OCI-LY1 (cell line): ENCODE measurements around the gene PCAT6.

Experiments
- H2AFZ ChIP-seq: fragments of 200-600 bp; sonication (generic), shearing (Covaris generic); 2 replicates; pipeline ENCODE4 v1.6.0; 2014; ENCODE audit warnings: antibody characterized with exemption, mild to moderate bottlenecking, low read length
- H3F3A ChIP-seq: fragments of 200-600 bp; sonication (generic), shearing (Covaris generic); 2 replicates; pipeline ENCODE4 v1.6.0; 2014; ENCODE audit warnings: mild to moderate bottlenecking, antibody characterized with exemption, low read length, moderate library complexity; ENCODE audit not compliant: insufficient read depth
- H3K27ac ChIP-seq: fragments of 200-600 bp; sonication (generic); 2 replicates; pipeline ENCODE4 v1.5.1; 2014; ENCODE audit warnings: low read length, mixed run types, mild to moderate bottlenecking, low read depth; ENCODE audit not compliant: poor library complexity, severe bottlenecking
- H3K27me3 ChIP-seq: fragments of 200-600 bp; sonication (generic); 2 replicates; pipeline ENCODE4 v1.6.0; 2014; ENCODE audit warnings: antibody characterized with exemption, mild to moderate bottlenecking, low read length, moderate library complexity; ENCODE audit not compliant: insufficient read depth
- H3K36me3 ChIP-seq: fragments of 200-600 bp; sonication (generic); 2 replicates; pipeline ENCODE4 v1.6.1; 2014; ENCODE audit warnings: mild to moderate bottlenecking, antibody characterized with exemption, low read length, moderate library complexity, mixed read lengths; ENCODE audit not compliant: insufficient read depth
- H3K4me1 ChIP-seq: fragments of 200-600 bp; sonication (generic); 2 replicates; pipeline ENCODE4 v1.5.1; 2014; ENCODE audit warnings: mild to moderate bottlenecking, low read length, moderate library complexity; ENCODE audit not compliant: insufficient read depth, severe bottlenecking
- H3K4me2 ChIP-seq: fragments of 200-600 bp; sonication (generic), shearing (Covaris generic); 2 replicates; pipeline ENCODE4 v1.6.1; 2014; ENCODE audit warnings: low read length
- H3K4me3 ChIP-seq: fragments of 200-600 bp; sonication (generic); 2 replicates; pipeline ENCODE4 v1.5.1; 2014; ENCODE audit warnings: low read length, low read depth, mild to moderate bottlenecking, mixed read lengths; ENCODE audit not compliant: poor library complexity, severe bottlenecking
- H3K79me2 ChIP-seq: fragments of 200-600 bp; shearing (Covaris generic); 2 replicates; pipeline ENCODE4 v1.6.1; 2016; ENCODE audit warnings: mixed run types, low read length, mixed read lengths; ENCODE audit not compliant: insufficient read depth
- H3K9ac ChIP-seq: fragments of 200-600 bp; sonication (generic), shearing (Covaris generic); 2 replicates; pipeline ENCODE4 v1.6.1; 2014; ENCODE audit warnings: mild to moderate bottlenecking, low read length, mixed read lengths
- H3K9me2 ChIP-seq: fragments of 200-600 bp; sonication (generic), shearing (Covaris generic); 2 replicates; pipeline ENCODE4 v1.6.1; 2014; ENCODE audit warnings: low read depth, mild to moderate bottlenecking, low read length, mixed read lengths
- H3K9me3 ChIP-seq: fragments of 200-600 bp; shearing (Covaris generic); 2 replicates; pipeline ENCODE4 v1.6.1; 2014; ENCODE audit warnings: low read length, mixed read lengths
- H4K20me1 ChIP-seq: fragments of 200-600 bp; sonication (generic), shearing (Covaris generic); 2 replicates; pipeline ENCODE4 v1.6.0; 2016; ENCODE audit warnings: mild to moderate bottlenecking, low read length; ENCODE audit not compliant: insufficient read depth
- EZH2 ChIP-seq: fragments of 200-600 bp; sonication (generic), shearing (Covaris generic); IDR thresholded peaks from 2 replicates; pipeline ENCODE4 v1.8.0; 2017; ENCODE audit warnings: borderline replicate concordance, mixed run types, mild to moderate bottlenecking, antibody characterized with exemption, low read length, moderate library complexity, mixed read lengths
- TF ChIP-seq, protein P1 (sequence below): fragments of 200-600 bp; sonication (generic), shearing (Covaris generic); IDR thresholded peaks from 2 replicates; pipeline ENCODE4 v1.5.1; 2017; ENCODE audit warnings: mild to moderate bottlenecking, antibody characterized with exemption, low read length, moderate library complexity, mixed read lengths

Gene PCAT6

DNA sequence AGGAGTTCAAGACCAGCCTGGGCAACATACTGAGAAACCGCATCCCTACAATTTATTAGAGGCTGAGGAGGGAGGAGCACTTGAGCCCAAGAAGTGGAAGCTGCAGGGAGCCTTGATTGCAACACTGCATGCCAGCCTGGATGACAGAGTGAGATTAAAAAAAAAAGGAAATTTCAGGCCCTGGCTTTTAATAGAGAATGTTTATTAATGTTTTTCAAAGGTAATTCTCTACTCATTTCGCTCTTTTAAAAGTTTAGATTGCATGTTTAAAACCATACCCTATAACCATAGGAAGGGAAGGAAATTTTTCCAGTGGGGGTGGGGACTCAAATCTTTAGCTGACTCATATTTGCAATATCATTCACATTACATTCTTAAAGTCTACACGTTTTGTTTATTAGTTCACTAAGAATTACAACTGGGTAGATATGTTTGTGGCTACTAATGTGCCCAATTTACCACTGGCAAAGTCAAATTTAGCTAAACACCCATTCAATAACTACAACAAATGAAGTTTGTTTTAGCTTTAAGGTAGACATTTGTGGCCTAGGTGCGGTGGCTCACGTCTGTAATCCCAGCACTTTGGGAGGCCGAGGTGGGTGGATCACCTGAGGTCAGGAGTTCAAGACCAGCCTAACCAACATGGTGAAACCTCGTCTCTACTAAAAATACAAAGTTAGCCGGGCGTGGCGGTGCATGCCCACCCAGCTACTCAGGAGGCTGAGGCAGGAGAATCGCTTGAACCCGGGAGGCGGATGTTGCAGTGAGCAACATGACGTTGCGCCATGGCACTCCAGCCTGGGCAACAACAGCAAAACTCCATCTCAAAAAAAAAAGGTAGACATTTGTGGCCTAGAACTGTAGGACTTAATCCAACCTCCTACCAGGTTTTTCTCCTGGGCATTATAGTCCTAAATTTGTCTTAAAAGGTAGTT lies 7.5 kb upstream of the PCAT6 start:
- H3K36me3 ChIP-seq = no peaks in the 10 kb centered on the region
- no peak overlapping the region for H3K4me2 ChIP-seq
- H3K9ac ChIP-seq = no peak overlapping the region
- no peaks in the 10 kb centered on the region for H3K79me2 ChIP-seq
- H3K4me1 ChIP-seq = peaks cover 6% of the 10 kb centered on the region
- TF ChIP-seq, protein P1, sequence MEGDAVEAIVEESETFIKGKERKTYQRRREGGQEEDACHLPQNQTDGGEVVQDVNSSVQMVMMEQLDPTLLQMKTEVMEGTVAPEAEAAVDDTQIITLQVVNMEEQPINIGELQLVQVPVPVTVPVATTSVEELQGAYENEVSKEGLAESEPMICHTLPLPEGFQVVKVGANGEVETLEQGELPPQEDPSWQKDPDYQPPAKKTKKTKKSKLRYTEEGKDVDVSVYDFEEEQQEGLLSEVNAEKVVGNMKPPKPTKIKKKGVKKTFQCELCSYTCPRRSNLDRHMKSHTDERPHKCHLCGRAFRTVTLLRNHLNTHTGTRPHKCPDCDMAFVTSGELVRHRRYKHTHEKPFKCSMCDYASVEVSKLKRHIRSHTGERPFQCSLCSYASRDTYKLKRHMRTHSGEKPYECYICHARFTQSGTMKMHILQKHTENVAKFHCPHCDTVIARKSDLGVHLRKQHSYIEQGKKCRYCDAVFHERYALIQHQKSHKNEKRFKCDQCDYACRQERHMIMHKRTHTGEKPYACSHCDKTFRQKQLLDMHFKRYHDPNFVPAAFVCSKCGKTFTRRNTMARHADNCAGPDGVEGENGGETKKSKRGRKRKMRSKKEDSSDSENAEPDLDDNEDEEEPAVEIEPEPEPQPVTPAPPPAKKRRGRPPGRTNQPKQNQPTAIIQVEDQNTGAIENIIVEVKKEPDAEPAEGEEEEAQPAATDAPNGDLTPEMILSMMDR = no peak
- no peak for TF ChIP-seq EZH2
- no peaks in the 10 kb centered on the region for H3K27me3 ChIP-seq
- H3K27ac ChIP-seq = no peak overlapping the region
- H3K9me3 ChIP-seq = no peaks in the 10 kb centered on the region
- H3F3A ChIP-seq = no peaks in the 10 kb centered on the region
- no peak overlapping the region for H2AFZ ChIP-seq
- H3K4me3 ChIP-seq = no peak overlapping the region
- H3K9me2 ChIP-seq = no peaks in the 10 kb centered on the region
- H4K20me1 ChIP-seq = no peaks in the 10 kb centered on the region

DNA sequence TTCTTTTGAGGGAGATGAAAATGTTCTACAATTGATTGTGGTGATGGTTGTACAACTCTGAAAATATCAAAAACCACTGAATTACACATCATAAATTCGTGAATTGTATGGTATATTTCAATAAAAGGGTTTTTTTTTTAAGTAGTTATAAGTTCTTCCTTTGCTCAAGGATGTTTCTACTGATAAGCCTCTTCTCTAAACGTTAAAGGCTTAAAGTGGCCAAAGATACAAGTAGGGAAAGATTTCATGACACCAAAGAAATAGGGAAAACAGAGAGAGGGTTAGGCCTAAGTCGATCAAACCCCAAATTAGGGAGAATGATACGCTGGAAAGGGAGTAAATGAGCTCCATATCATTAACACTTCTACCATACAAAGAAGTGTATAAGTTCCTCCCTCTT lies 6.6 kb upstream of the PCAT6 start:
- H3K36me3 ChIP-seq = no peaks in the 10 kb centered on the region
- no peak overlapping the region for H3K4me3 ChIP-seq
- no peaks in the 10 kb centered on the region for H3K9me3 ChIP-seq
- no peak overlapping the region for H3K9ac ChIP-seq
- TF ChIP-seq, protein P1 = no peak
- TF ChIP-seq EZH2 = no peak
- peaks cover 6% of the 10 kb centered on the region for H3K4me1 ChIP-seq
- no peaks in the 10 kb centered on the region for H4K20me1 ChIP-seq
- no peaks in the 10 kb centered on the region for H3K27me3 ChIP-seq
- no peak overlapping the region for H3K4me2 ChIP-seq
- no peak overlapping the region for H3K27ac ChIP-seq
- no peak overlapping the region for H2AFZ ChIP-seq
- no peaks in the 10 kb centered on the region for H3F3A ChIP-seq
- H3K79me2 ChIP-seq = no peaks in the 10 kb centered on the region
- no peaks in the 10 kb centered on the region for H3K9me2 ChIP-seq

DNA sequence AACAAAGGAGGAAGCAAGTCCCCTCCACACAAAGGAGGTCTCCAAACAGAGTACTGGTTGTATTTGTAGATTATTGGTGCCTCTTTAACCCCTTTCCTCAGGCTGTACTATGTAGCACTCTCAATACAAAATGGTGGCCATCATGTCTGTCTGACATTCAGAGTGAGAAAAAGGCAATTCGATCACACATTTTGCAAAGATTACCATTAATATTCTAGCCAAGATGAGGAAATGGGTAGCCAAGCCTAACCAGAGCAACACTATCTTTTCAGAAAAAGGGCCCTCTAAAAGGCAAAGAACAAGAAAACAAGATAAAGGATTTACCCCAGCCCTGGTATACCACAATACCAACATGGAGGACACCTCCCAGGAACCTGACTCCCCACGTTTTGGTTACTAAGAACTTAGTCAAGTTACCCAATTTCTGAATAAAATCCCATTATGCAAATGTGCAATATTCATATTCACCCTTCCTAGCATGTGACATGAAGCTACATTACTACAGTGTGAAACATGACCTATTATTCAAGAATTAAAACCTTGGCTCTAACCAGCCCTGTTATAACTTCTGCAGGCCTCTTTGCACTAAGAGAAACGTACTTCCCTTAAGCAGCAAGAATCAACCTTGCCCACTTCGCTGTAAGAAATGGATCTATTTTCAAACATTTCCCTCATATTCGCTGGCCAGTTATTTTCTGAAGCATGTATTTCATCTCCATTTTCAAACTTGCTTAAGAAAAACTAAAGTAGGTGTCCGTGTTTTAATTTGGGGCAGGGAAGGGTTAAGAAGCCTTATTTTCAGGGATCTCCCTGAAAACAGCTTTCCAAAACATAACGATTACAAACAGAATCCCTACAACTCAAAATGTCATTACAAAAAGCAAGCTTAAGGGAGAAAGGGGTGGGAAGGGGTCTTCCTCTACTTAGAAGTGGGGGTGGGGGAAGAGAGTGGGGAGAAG lies 4.6 kb upstream of the PCAT6 start:
- Histone ChIP-seq H3K27me3 (no peaks in the 10 kb centered on the region), H4K20me1 (no peaks in the 10 kb centered on the region), H2AFZ (no peak overlapping the region), H3K27ac (no peak overlapping the region), H3K4me2 (no peak overlapping the region), H3K4me1 (peaks cover 15% of the 10 kb centered on the region), H3K9ac (no peak overlapping the region), H3K36me3 (no peaks in the 10 kb centered on the region), H3K4me3 (no peak overlapping the region), H3K9me2 (no peaks in the 10 kb centered on the region), H3K79me2 (no peaks in the 10 kb centered on the region), H3F3A (no peaks in the 10 kb centered on the region), H3K9me3 (no peaks in the 10 kb centered on the region)
- TF ChIP-seq, protein P1 = no peak
- TF ChIP-seq EZH2 = no peak
